ENCODE measurements around the gene LOC101059915.
"Not testable (repeated sequence)": the region's sequence is repeated elsewhere in the genome, so short reads cannot be mapped to it uniquely, and the experiment has no call there.

LOC101059915 gene

GRCh38 chrX:71716323-71716722 is 49.0 kb downstream of the LOC101059915 start:
- not testable (repeated sequence) for DNase-seq (ENCODE audit: low read depth); H3K4me3 ChIP-seq (ENCODE audit: control insufficient read depth, low read depth, low read length)

GRCh38 chrX:71718185-71718584 is 50.8 kb downstream of the LOC101059915 start, which contains the start of gene CXorf49:
Gene CXorf49, minus strand, starts transcription at chrX:71718285. Its CDS starts 134 bp downstream, at chrX:71718151.
- not testable (repeated sequence) for H3K4me3 ChIP-seq (ENCODE audit: control insufficient read depth, low read depth, low read length); DNase-seq (ENCODE audit: low read depth)

GRCh38 chrX:71719195-71719594 is 51.8 kb downstream of the LOC101059915 start:
- DNase-seq (ENCODE audit: low read depth), result not testable (repeated sequence)

GRCh38 chrX:71720289-71720886 is 53.0 kb downstream of the LOC101059915 start:
- not testable (repeated sequence) for DNase-seq (ENCODE audit: low read depth); H3K4me3 ChIP-seq (ENCODE audit: control insufficient read depth, low read depth, low read length)

More at GRCh38 chrX:71719195-71719594, 51.8 kb downstream of the LOC101059915 start:
- H3K4me3 ChIP-seq (ENCODE audit: control insufficient read depth, low read depth, low read length), result not testable (repeated sequence)

Data from fibroblast of mammary gland (primary cell).